Activated naive CD8-positive, alpha-beta T cell treated with anti-CD3 and anti-CD28 coated beads, Interleukin-2, amount 50 U/mL, for 24 hours (primary cell): ENCODE data around the gene ATCAY.
"Not testable (repeated sequence)": the region's sequence is repeated elsewhere in the genome, so short reads cannot be mapped to it uniquely, and the experiment has no call there.

Experiments used
- ATAC-seq: fragments of 150-1000 bp; cut with Tn5 transposase; one replicate; pipeline ENCODE4 v1.10.0; 2021
- DNase-seq: peaks from one replicate; pipeline ENCODE4 v3.0.0; 2021
- H3K27ac Mint-ChIP-seq: one replicate; pipeline ENCODE4 v1.8.0; 2021; ENCODE audit warnings: mild to moderate bottlenecking, mixed read lengths
- H3K27me3 Mint-ChIP-seq: one replicate; pipeline ENCODE4 v1.8.0; 2021; ENCODE audit warnings: mixed read lengths
- H3K36me3 Mint-ChIP-seq: one replicate; pipeline ENCODE4 v1.8.0; 2021; ENCODE audit warnings: low read depth, mixed read lengths
- H3K4me1 Mint-ChIP-seq: one replicate; pipeline ENCODE4 v1.8.0; 2021; ENCODE audit warnings: mixed read lengths
- H3K4me3 Mint-ChIP-seq: one replicate; pipeline ENCODE4 v1.8.0; 2021; ENCODE audit warnings: mild to moderate bottlenecking, moderate library complexity, mixed read lengths
- H3K9me3 Mint-ChIP-seq: one replicate; pipeline ENCODE4 v1.8.0; 2021; ENCODE audit warnings: mixed read lengths

ATCAY gene

GRCh38 chr19:3942790-3943409 is 62.4 kb downstream of the ATCAY start:
- H3K4me1 Mint-ChIP-seq: no peaks in the 10 kb centered on the region

GRCh38 chr19:3944018-3944721 is 63.7 kb downstream of the ATCAY start:
- no peak for ATAC-seq
- Mint-ChIP-seq H3K4me1 (no peaks in the 10 kb centered on the region), H3K27me3 (no peaks in the 10 kb centered on the region), H3K36me3 (no peaks in the 10 kb centered on the region), H3K9me3 (no peaks in the 10 kb centered on the region), H3K27ac (no peak overlapping the region), H3K4me3 (no peak overlapping the region)
- no peak for DNase-seq

More at GRCh38 chr19:3942790-3943409, 62.4 kb downstream of the ATCAY start:
- DNase-seq: no peak
- Mint-ChIP-seq H3K4me3 (no peak overlapping the region), H3K27me3 (peaks cover 2% of the 10 kb centered on the region), H3K9me3 (no peaks in the 10 kb centered on the region), H3K36me3 (no peaks in the 10 kb centered on the region), H3K27ac (no peak overlapping the region)
- ATAC-seq: peak; percentile 33

GRCh38 chr19:3945838-3946237 is 65.4 kb downstream of the ATCAY start:
- no peak for ATAC-seq
- Mint-ChIP-seq H3K27me3 (no peaks in the 10 kb centered on the region), H3K4me1 (peaks cover 2% of the 10 kb centered on the region), H3K9me3 (no peaks in the 10 kb centered on the region), H3K36me3 (no peaks in the 10 kb centered on the region), H3K27ac (no peak overlapping the region), H3K4me3 (no peak overlapping the region)
- DNase-seq: no peak

GRCh38 chr19:3947316-3947933 is 66.9 kb downstream of the ATCAY start:
- H3K36me3 Mint-ChIP-seq, H3K9me3 Mint-ChIP-seq, H3K27me3 Mint-ChIP-seq, H3K27ac Mint-ChIP-seq, ATAC-seq, DNase-seq, H3K4me3 Mint-ChIP-seq: not testable (repeated sequence)
- peaks cover 11% of the 10 kb centered on the region for H3K4me1 Mint-ChIP-seq

- Mint-ChIP-seq H3K4me3 (no peak overlapping the region), H3K27ac (no peak overlapping the region), H3K36me3 (no peaks in the 10 kb centered on the region), H3K27me3 (no peaks in the 10 kb centered on the region), H3K9me3 (no peaks in the 10 kb centered on the region), H3K4me1 (peaks cover 11% of the 10 kb centered on the region)
- ATAC-seq: no peak
- DNase-seq: no peak
Measured at GRCh38 chr19:3949294-3949693, 68.8 kb downstream of the ATCAY start.

- ATAC-seq (no peak), DNase-seq (no peak)
- no peaks in the 10 kb centered on the region for H3K27me3 Mint-ChIP-seq
- H3K27ac Mint-ChIP-seq: no peak overlapping the region
- H3K36me3 Mint-ChIP-seq: no peaks in the 10 kb centered on the region
- H3K4me3 Mint-ChIP-seq: no peak overlapping the region
- H3K9me3 Mint-ChIP-seq: no peaks in the 10 kb centered on the region
- H3K4me1 Mint-ChIP-seq: peaks cover 11% of the 10 kb centered on the region
Measured at GRCh38 chr19:3949997-3950859, 69.7 kb downstream of the ATCAY start.

GRCh38 chr19:3950871-3951861 is 70.7 kb downstream of the ATCAY start:
- Mint-ChIP-seq H3K9me3 (no peaks in the 10 kb centered on the region), H3K4me1 (peaks cover 11% of the 10 kb centered on the region), H3K4me3 (peak overlapping the region; percentile 76), H3K36me3 (no peaks in the 10 kb centered on the region), H3K27ac (peak overlapping the region; percentile 84), H3K27me3 (no peaks in the 10 kb centered on the region)
- peak; percentile 37 for DNase-seq
- peak; percentile 71 for ATAC-seq

- H3K4me3 Mint-ChIP-seq, DNase-seq, H3K9me3 Mint-ChIP-seq, H3K27me3 Mint-ChIP-seq, H3K36me3 Mint-ChIP-seq, ATAC-seq, H3K27ac Mint-ChIP-seq: not testable (repeated sequence)
- peaks cover 11% of the 10 kb centered on the region for H3K4me1 Mint-ChIP-seq
Measured at GRCh38 chr19:3952755-3953276, 72.3 kb downstream of the ATCAY start.

GRCh38 chr19:3954107-3954506 is 73.6 kb downstream of the ATCAY start:
- no peaks in the 10 kb centered on the region for H3K36me3 Mint-ChIP-seq
- ATAC-seq: no peak
- peaks cover 11% of the 10 kb centered on the region for H3K4me1 Mint-ChIP-seq
- H3K27ac Mint-ChIP-seq: no peak overlapping the region
- DNase-seq: no peak
- no peaks in the 10 kb centered on the region for H3K9me3 Mint-ChIP-seq
- H3K27me3 Mint-ChIP-seq: no peaks in the 10 kb centered on the region
- H3K4me3 Mint-ChIP-seq: no peak overlapping the region

- H3K4me1 Mint-ChIP-seq: peaks cover 11% of the 10 kb centered on the region
- H3K9me3 Mint-ChIP-seq, DNase-seq, H3K4me3 Mint-ChIP-seq, ATAC-seq, H3K36me3 Mint-ChIP-seq, H3K27me3 Mint-ChIP-seq, H3K27ac Mint-ChIP-seq: not testable (repeated sequence)
Measured at GRCh38 chr19:3955276-3955675, 74.8 kb downstream of the ATCAY start.

- peaks cover 2% of the 10 kb centered on the region for H3K36me3 Mint-ChIP-seq
Measured at GRCh38 chr19:3955688-3956087, 75.2 kb downstream of the ATCAY start.

GRCh38 chr19:3958836-3959765 is 78.6 kb downstream of the ATCAY start:
- DNase-seq (no peak), ATAC-seq (no peak)
- H3K36me3 Mint-ChIP-seq: peaks cover 8% of the 10 kb centered on the region
- no peaks in the 10 kb centered on the region for H3K27me3 Mint-ChIP-seq
- H3K27ac Mint-ChIP-seq: no peak overlapping the region
- no peaks in the 10 kb centered on the region for H3K9me3 Mint-ChIP-seq
- no peak overlapping the region for H3K4me3 Mint-ChIP-seq
- H3K4me1 Mint-ChIP-seq: no peaks in the 10 kb centered on the region

More at GRCh38 chr19:3955688-3956087, 75.2 kb downstream of the ATCAY start:
- ATAC-seq: no peak
- no peaks in the 10 kb centered on the region for H3K9me3 Mint-ChIP-seq
- DNase-seq: no peak
- H3K4me1 Mint-ChIP-seq: peaks cover 10% of the 10 kb centered on the region
- no peak overlapping the region for H3K4me3 Mint-ChIP-seq
- no peaks in the 10 kb centered on the region for H3K27me3 Mint-ChIP-seq
- H3K27ac Mint-ChIP-seq: no peak overlapping the region

- no peak overlapping the region for H3K27ac Mint-ChIP-seq
- no peaks in the 10 kb centered on the region for H3K9me3 Mint-ChIP-seq
- no peaks in the 10 kb centered on the region for H3K4me1 Mint-ChIP-seq
Measured at GRCh38 chr19:3959766-3960131, 79.3 kb downstream of the ATCAY start.

More at GRCh38 chr19:3959766-3960131, 79.3 kb downstream of the ATCAY start:
- DNase-seq: no peak
- H3K36me3 Mint-ChIP-seq: peaks cover 11% of the 10 kb centered on the region
- ATAC-seq: no peak
- no peaks in the 10 kb centered on the region for H3K27me3 Mint-ChIP-seq
- no peak overlapping the region for H3K4me3 Mint-ChIP-seq
